B cell (primary cell): ENCODE data around the gene ACTMAP. TPM values are rescaled to one million over a fixed set of nuclear protein-coding genes. Genes with fewer than 3 reads are reported as not detected.

ENCODE experiments used
- ATAC-seq: fragments of 200-7000 bp; cut with Tn5 transposase; one replicate; pipeline ENCODE4 v1.10.0; 2021; ENCODE audit warnings: low read depth, mild to moderate bottlenecking, moderate number of reproducible peaks, moderate library complexity
- CTCF ChIA-PET: fragments of 350-600 bp; sonication (Branson Sonifier 250); formaldehyde crosslinking; loops from one replicate; lab custom pipeline; 2021; ENCODE audit warnings: antibody characterized with exemption, inconsistent platforms; lab: Charles Lee
- POLR2A ChIA-PET: fragments of 350-600 bp; sonication (Branson Sonifier 250); formaldehyde crosslinking; loops from one replicate; lab custom pipeline; 2021; ENCODE audit warnings: antibody characterized with exemption; lab: Charles Lee
- DNase-seq: peaks from one replicate; pipeline ENCODE4 v3.0.0; 2013
- H2AFZ ChIP-seq: 2 replicates; pipeline ENCODE4 v1.6.1; 2012; ENCODE audit warnings: mild to moderate bottlenecking, low read depth, low read length; ENCODE audit not compliant: insufficient read depth, poor library complexity, severe bottlenecking
- H3K27ac ChIP-seq, 2 donors: 1 replicate in 1 of 2; 2 replicates in 1 of 2; pipeline ENCODE4 v1.5.1; 2012 to 2013; ENCODE audit warnings: low read length in 2 of 2, mild to moderate bottlenecking in 2 of 2, moderate library complexity in 1 of 2
- H3K27me3 ChIP-seq, 4 experiments: fragments of 200-600 bp in 1 of 4; sonication (generic) in 1 of 4; replicated peaks in 1 of 4; 1 replicate in 2 of 4; 2 replicates in 2 of 4; pipeline versions ENCODE4 v1.6.1 to v1.7.0; 2013 to 2016; ENCODE audit warnings: low read length in 3 of 4, mild to moderate bottlenecking in 2 of 4, mixed read lengths in 1 of 4, moderate library complexity in 1 of 4; ENCODE audit not compliant: insufficient read depth in 4 of 4, control insufficient read depth in 3 of 4; ENCODE audit errors: control extremely low read depth in 1 of 4
- H3K36me3 ChIP-seq, 2 experiments: replicated peaks in 1 of 2; 1 replicate in 1 of 2; 2 replicates in 1 of 2; pipeline versions ENCODE4 v1.6.1 to v1.7.1; 2013; ENCODE audit warnings: low read length in 1 of 2; ENCODE audit not compliant: insufficient read depth in 2 of 2, control insufficient read depth in 1 of 2; ENCODE audit errors: control extremely low read depth in 1 of 2, extremely low read depth in 1 of 2
- H3K4me1 ChIP-seq, 2 donors: fragments of 200-600 bp in 1 of 2; sonication (generic) in 1 of 2; 1 replicate in 1 of 2; 2 replicates in 1 of 2; pipeline versions ENCODE4 v1.5.1 to v1.6.1; 2013 to 2017; ENCODE audit warnings: low read length in 2 of 2; ENCODE audit not compliant: control insufficient read depth in 2 of 2, insufficient read depth in 2 of 2
- H3K4me2 ChIP-seq: replicated peaks from 2 replicates; pipeline ENCODE3; 2012; ENCODE audit warnings: mild to moderate bottlenecking, low read depth, low read length; ENCODE audit not compliant: poor library complexity, severe bottlenecking
- H3K4me3 ChIP-seq, 5 experiments: fragments of 200-600 bp in 1 of 5; sonication (generic) in 1 of 5; 1 replicate in 3 of 5; 2 replicates in 2 of 5; pipeline versions ENCODE4 v1.5.1 to v1.7.0; 2011 to 2016; ENCODE audit warnings: low read length in 4 of 5, mild to moderate bottlenecking in 4 of 5, low read depth in 2 of 5, control low read depth in 1 of 5, moderate library complexity in 1 of 5; ENCODE audit not compliant: insufficient read depth in 1 of 5; ENCODE audit errors: control extremely low read depth in 1 of 5, extremely low read depth in 1 of 5
- H3K79me2 ChIP-seq: fragments of 200-600 bp; sonication (generic); one replicate; pipeline ENCODE4 v1.6.0; 2016; ENCODE audit warnings: low read length; ENCODE audit not compliant: control insufficient read depth, insufficient read depth
- H3K9ac ChIP-seq: fragments of 200-600 bp; sonication (generic); 2 replicates; pipeline ENCODE4 v1.6.1; 2017; ENCODE audit warnings: mild to moderate bottlenecking, low read length, moderate library complexity
- H3K9me3 ChIP-seq, 3 donors: one replicate each; pipeline versions ENCODE4 v1.6.1 to v1.7.1; 2013; ENCODE audit warnings: low read length in 2 of 3; ENCODE audit not compliant: control insufficient read depth in 2 of 3, insufficient read depth in 1 of 3; ENCODE audit errors: control extremely low read depth in 1 of 3
- H4K20me1 ChIP-seq: 2 replicates; pipeline ENCODE4 v1.6.0; 2012; ENCODE audit warnings: mild to moderate bottlenecking, low read length; ENCODE audit not compliant: insufficient read depth, control insufficient read depth, poor library complexity, severe bottlenecking
- H3K27ac Mint-ChIP-seq: one replicate; pipeline ENCODE4 v1.8.0; 2021; ENCODE audit warnings: mixed read lengths
- H3K27me3 Mint-ChIP-seq: one replicate; pipeline ENCODE4 v1.8.0; 2021; ENCODE audit warnings: mixed read lengths
- H3K4me1 Mint-ChIP-seq: one replicate; pipeline ENCODE4 v1.8.0; 2021; ENCODE audit warnings: mixed read lengths
- H3K4me3 Mint-ChIP-seq: one replicate; pipeline ENCODE4 v1.8.0; 2021; ENCODE audit warnings: mixed read lengths
- H3K9me3 Mint-ChIP-seq: one replicate; pipeline ENCODE4 v1.8.0; 2022; ENCODE audit warnings: mixed read lengths; ENCODE audit not compliant: insufficient read depth
- CTCF ChIP-seq: fragments of 200-600 bp; IDR thresholded peaks from one replicate; pipeline ENCODE4 v1.8.0; 2022; ENCODE audit warnings: antibody characterized with exemption, mild to moderate bottlenecking
- EZH2 ChIP-seq: IDR thresholded peaks from 2 replicates; pipeline ENCODE4 v1.6.1; 2012; ENCODE audit warnings: borderline replicate concordance, low read depth, mild to moderate bottlenecking, moderate library complexity, low read length; ENCODE audit not compliant: insufficient read depth, poor library complexity, severe bottlenecking
- WGBS: methylation state at CpG from one replicate; pipeline ENCODE4 v1.1.5; 2013; ENCODE audit warnings: missing lambda C conversion rate; ENCODE audit not compliant: insufficient coverage; 5-methylcytosine and 5-hydroxymethylcytosine counted together
- intact Hi-C: fragments of 100-400 bp; cut with micrococcal nuclease; formaldehyde crosslinking; loops from one replicate; pipeline ENCODE4 v1.10.0; 2022
- polyA plus RNA-seq: library from polyadenylated mRNA; depleted of rRNA; stranded (reverse); fragments of >200 nt; gene quantifications from 2 replicates; pipeline ENCODE4 v1.2.3, GENCODE V29; 2012
- total RNA-seq, 2 donors: library from RNA; stranded (reverse); fragments of 120-200 nt in 1 of 2; gene quantifications; 1 replicate in 1 of 2; 2 replicates in 1 of 2; pipeline versions ENCODE4 v1.2.3 to v1.2.4, GENCODE V29; 2013 to 2022

Gene ACTMAP
- total and polyA plus RNA-seq, 2 donors (not counting 1 experiment from before 2014, with no cell fraction given) = 7.7 to 10.2 TPM

- Histone ChIP-seq H3K27ac (no peak overlapping the region), H3K79me2 (no peaks in the 10 kb centered on the region), H3K4me3 (no peak overlapping the region), H3K4me2 (no peak overlapping the region), H2AFZ (no peak overlapping the region), H4K20me1 (no peaks in the 10 kb centered on the region), H3K4me1 (no peaks in the 10 kb centered on the region), H3K36me3 (peaks cover 7 to 33% of the 10 kb centered on the region in 2 experiments), H3K9ac (no peak overlapping the region), H3K9me3 (no peaks in the 10 kb centered on the region), H3K27me3 (no peaks in the 10 kb centered on the region)
- intact Hi-C loops = no loop called here
- ChIA-PET POLR2A (interaction anchor here (0.7 kb wide), 2 partner anchors 755 to 1834 kb away, joined by 3 to 5 read pairs; no protein-coding TSS in a partner anchor), CTCF (interaction anchor here (1.0 kb wide), 1 partner anchor 33 kb away, joined by 5 read pairs; no protein-coding TSS in a partner anchor)
- H3K27me3 Mint-ChIP-seq = no peaks in the 10 kb centered on the region
- TF ChIP-seq EZH2 (no peak), CTCF (no peak)
- no peak overlapping the region for H3K27ac Mint-ChIP-seq
- ATAC-seq = no peak
- DNase-seq = no peak
- no peaks in the 10 kb centered on the region for H3K9me3 Mint-ChIP-seq
- no peak overlapping the region for H3K4me3 Mint-ChIP-seq
- H3K4me1 Mint-ChIP-seq = no peaks in the 10 kb centered on the region
- 100% methylated on average over 4 of the region's 6 CpGs for WGBS
Measured at GRCh38 chr19:40697007-40697406, 53.3 kb downstream of the ACTMAP start.

- no peak for TF ChIP-seq EZH2
- no peak for TF ChIP-seq CTCF
- intact Hi-C loops = no loop called here
- no peaks in the 10 kb centered on the region for H3K27me3 Mint-ChIP-seq
- no peaks in the 10 kb centered on the region for H3K27me3 ChIP-seq
- H3K9me3 ChIP-seq = no peaks in the 10 kb centered on the region
- no peaks in the 10 kb centered on the region for H4K20me1 ChIP-seq
- no peak overlapping the region for H3K4me3 ChIP-seq
- ATAC-seq (no peak), DNase-seq (no peak)
- H2AFZ ChIP-seq = no peak overlapping the region
- peaks cover 3 to 25% of the 10 kb centered on the region in 2 experiments for H3K36me3 ChIP-seq
- no peak overlapping the region for H3K4me2 ChIP-seq
- no peaks in the 10 kb centered on the region for H3K79me2 ChIP-seq
- no peak overlapping the region for H3K27ac Mint-ChIP-seq
- no CpG with 5 or more reads among the region's 5 CpGs for WGBS
- no peak overlapping the region for H3K9ac ChIP-seq
- H3K9me3 Mint-ChIP-seq = no peaks in the 10 kb centered on the region
- POLR2A ChIA-PET = no interaction called here
- CTCF ChIA-PET = no interaction called here
- peaks cover 6% of the 10 kb centered on the region for H3K4me1 Mint-ChIP-seq
- peaks cover 5 to 9% of the 10 kb centered on the region in 2 donors for H3K4me1 ChIP-seq
- H3K27ac ChIP-seq = no peak overlapping the region
- H3K4me3 Mint-ChIP-seq = no peak overlapping the region
Measured at GRCh38 chr19:40695881-40696280, 54.4 kb downstream of the ACTMAP start.
